Rectal smooth muscle tissue (tissue), 1 donor: ENCODE results near the gene KYAT1.
"Not testable (repeated sequence)": the region's sequence is repeated elsewhere in the genome, so short reads cannot be mapped to it uniquely, and the experiment has no call there.

Experiments used
- H3K27ac ChIP-seq: one replicate; pipeline ENCODE4 v1.7.0; 2013; ENCODE audit warnings: low read depth, low read length, inconsistent platforms
- H3K27me3 ChIP-seq: one replicate; pipeline ENCODE4 v1.7.0; 2013; ENCODE audit warnings: low read length; ENCODE audit not compliant: control insufficient read depth, insufficient read depth
- H3K36me3 ChIP-seq: one replicate; pipeline ENCODE4 v1.7.0; 2013; ENCODE audit warnings: low read length; ENCODE audit not compliant: control insufficient read depth, insufficient read depth
- H3K4me1 ChIP-seq: one replicate; pipeline ENCODE4 v1.7.0; 2013; ENCODE audit warnings: low read length; ENCODE audit not compliant: control insufficient read depth, insufficient read depth
- H3K4me3 ChIP-seq: one replicate; pipeline ENCODE4 v1.7.0; 2013; ENCODE audit warnings: low read length
- H3K9ac ChIP-seq: one replicate; pipeline ENCODE4 v1.7.0; 2013; ENCODE audit warnings: low read length

Gene KYAT1

DNA sequence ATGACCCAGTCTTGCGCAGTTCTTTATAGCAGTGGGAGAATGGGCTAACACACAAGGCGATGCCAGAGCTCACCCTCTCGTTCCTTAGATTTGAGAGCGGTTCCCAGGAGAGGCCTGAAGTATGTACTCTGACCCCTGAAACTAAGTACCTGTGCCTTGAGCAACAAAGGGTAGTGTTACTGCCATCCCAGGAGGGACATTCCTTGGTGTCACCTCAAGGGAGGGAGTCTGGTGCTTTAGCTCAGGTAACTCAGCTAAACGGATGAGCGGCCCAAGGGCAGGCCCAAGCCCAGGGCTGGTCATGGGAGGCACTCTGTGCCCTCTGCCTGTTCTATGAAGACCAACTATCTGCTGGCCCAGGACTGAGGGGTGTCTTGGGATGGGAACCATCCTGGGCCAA, 20.2 kb downstream of the KYAT1 start:
- H3K9ac ChIP-seq = no peak overlapping the region
- H3K36me3 ChIP-seq = no peaks in the 10 kb centered on the region
- H3K27ac ChIP-seq = no peak overlapping the region
- H3K4me3 ChIP-seq = no peak overlapping the region
- no peaks in the 10 kb centered on the region for H3K4me1 ChIP-seq
- no peaks in the 10 kb centered on the region for H3K27me3 ChIP-seq

DNA sequence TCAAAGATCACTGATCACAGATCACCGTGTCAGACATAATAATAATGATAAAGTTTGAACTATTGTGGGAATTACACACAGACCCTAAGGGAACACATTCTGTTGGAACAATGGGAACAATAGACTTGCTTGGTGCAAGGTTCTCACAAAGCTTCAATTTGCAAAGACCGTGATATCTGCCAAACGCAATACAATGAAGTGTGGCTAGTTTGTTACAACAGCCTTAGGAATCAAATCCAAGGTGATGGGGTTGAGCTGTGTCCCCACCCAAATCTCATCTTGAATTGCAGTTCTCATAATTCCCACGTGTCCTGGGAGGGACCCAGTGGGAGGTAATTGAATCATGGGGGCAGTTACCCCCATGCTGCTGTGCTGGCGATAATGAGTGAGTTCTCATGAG, 20.8 kb downstream of the KYAT1 start:
- H3K27ac ChIP-seq = no peak overlapping the region

DNA sequence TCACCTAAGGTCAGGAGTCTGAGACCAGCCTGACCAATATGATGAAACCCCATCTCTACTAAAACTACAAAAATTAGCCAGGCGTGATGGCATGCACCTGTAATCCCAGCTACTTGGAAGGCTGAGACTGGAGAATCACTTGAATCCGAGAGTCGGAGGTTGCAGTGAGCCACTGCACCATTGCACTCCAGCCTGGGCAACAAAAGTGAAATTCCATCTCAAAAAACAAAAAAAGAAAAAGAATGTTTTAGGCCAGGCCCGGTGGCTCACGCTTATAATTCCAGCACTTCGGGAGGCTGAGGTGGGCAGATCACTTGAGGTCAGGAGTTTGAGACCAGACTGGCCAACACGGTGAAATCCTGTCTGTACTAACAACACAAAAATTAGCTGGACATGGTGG, 23.3 kb downstream of the KYAT1 start:
- not testable (repeated sequence) for H3K27ac ChIP-seq, H3K36me3 ChIP-seq, H3K4me3 ChIP-seq, H3K27me3 ChIP-seq, H3K4me1 ChIP-seq, H3K9ac ChIP-seq

More for the DNA sequence above, 20.8 kb downstream of the KYAT1 start:
- H3K4me3 ChIP-seq = no peak overlapping the region
- H3K27me3 ChIP-seq = no peaks in the 10 kb centered on the region
- H3K9ac ChIP-seq = no peak overlapping the region
- no peaks in the 10 kb centered on the region for H3K4me1 ChIP-seq
- H3K36me3 ChIP-seq = no peaks in the 10 kb centered on the region

DNA sequence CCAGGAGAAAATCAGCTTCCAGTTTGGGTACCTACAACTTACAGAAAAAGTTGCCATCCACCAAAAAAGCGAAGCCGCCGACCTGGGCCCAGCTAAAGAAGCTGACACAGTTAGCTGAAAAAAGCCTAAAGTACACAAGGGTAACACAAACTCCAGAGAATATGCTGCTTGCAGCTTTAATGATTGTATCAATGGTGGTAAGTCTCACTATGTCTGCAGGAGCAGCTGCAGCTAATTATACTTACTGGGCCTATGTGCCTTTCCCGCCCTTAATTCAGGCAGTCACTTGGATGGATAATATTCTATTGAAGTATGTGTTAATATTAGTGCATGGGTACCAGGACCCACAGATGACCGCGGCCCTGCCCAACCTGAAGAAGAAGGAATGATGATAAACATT, 27.3 kb downstream of the KYAT1 start:
- H3K36me3 ChIP-seq, H3K27ac ChIP-seq, H3K27me3 ChIP-seq, H3K4me3 ChIP-seq, H3K4me1 ChIP-seq, H3K9ac ChIP-seq: not testable (repeated sequence)

DNA sequence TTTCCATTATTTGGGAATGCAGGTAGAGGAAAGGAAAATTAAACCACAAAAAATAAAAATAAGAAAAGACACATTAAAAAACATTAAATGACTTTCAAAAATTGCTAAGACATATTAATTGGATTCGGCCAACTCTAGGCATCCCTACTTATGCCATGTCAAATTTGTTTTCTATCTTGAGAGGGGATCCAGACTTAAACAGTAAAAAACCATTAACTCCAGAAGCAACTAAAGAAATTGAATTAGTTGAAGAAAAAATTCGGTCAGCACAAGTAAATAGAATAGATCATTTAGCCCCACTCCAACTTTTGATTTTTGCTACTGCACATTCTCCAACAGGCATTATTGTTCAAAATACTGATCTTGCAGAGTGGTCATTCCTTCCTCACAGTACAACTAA, 29.1 kb downstream of the KYAT1 start:
- H3K36me3 ChIP-seq, H3K27me3 ChIP-seq, H3K27ac ChIP-seq, H3K4me3 ChIP-seq, H3K4me1 ChIP-seq, H3K9ac ChIP-seq: not testable (repeated sequence)

DNA sequence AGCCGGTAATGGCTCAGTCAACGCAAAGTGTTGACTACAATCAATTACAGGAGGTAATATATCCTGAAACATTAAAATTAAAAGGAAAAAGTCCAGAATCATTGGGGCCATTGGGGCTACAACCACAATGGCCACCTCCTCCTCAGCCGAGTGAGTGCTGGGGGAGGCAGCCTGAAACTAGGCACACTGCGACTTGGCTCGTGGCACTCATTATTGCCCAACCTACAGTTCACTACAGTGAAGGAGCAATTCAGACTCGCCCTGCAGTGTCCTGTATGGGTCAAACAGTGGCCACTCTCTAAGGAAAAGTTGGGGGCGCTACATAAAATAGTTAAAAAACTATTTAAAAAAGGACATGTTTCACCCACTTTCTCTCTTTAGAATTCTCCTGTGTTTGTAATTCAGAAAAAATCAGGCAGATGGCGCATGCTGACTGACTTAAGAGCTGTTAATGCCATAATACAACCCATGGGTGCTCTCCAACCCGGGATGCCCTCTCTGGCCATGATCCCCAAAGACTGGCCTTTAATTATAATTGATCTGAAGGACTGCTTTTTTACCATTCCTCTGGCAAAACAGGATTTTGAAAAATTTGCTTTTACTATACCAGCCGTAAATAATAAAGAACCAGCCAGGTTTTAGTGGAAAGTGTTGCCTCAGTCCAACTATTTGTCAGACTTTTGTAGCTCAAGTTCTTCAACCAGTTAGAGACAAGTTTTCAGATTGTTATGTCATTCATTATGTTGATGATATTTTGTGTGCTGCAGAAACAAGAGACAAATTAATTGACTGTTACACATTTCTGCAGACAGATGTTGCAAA, 29.8 kb downstream of the KYAT1 start:
- not testable (repeated sequence) for H3K4me1 ChIP-seq, H3K27me3 ChIP-seq, H3K27ac ChIP-seq, H3K9ac ChIP-seq, H3K36me3 ChIP-seq, H3K4me3 ChIP-seq

DNA sequence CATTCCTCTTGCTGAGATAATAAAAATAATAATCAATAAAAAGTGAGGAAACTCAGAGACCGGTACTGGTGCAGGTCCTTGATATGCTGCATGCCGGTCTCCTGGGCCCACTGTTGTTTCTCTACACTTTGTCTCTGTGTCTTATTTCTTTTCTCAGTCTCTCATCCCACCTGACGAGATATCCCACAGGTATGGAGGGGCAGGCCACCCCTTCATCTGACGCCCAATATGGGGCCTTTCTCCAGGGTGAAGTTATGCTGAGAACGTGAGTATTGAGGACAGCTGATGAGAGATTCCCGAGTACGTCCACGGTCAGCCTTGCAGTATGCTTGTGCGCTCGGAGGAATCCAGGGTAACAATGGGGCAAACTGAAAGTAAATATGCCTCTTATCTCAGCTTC, 30.7 kb downstream of the KYAT1 start:
- not testable (repeated sequence) for H3K4me1 ChIP-seq, H3K36me3 ChIP-seq, H3K9ac ChIP-seq, H3K4me3 ChIP-seq, H3K27ac ChIP-seq, H3K27me3 ChIP-seq

DNA sequence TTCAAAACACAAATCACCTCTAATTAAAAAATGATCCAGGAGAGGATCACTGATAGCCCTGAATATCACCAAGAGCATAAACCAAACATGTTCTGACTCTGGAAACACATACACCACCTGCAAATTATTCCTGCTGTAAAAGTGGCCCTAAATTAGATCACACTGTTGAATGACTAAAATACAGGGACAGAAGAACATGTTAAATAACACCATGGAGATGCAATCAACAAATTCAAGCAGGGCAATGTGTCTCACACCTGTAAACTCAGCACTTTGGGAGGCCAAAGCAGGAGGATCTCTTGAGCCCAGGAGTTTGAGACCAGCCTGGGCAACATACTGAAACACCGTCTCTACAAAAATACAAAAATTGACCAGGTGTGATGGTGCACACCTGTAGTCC, 33.9 kb downstream of the KYAT1 start:
- no peak overlapping the region for H3K4me3 ChIP-seq
- H3K36me3 ChIP-seq = no peaks in the 10 kb centered on the region
- no peak overlapping the region for H3K27ac ChIP-seq
- H3K27me3 ChIP-seq = no peaks in the 10 kb centered on the region
- H3K9ac ChIP-seq = no peak overlapping the region
- H3K4me1 ChIP-seq = no peaks in the 10 kb centered on the region

DNA sequence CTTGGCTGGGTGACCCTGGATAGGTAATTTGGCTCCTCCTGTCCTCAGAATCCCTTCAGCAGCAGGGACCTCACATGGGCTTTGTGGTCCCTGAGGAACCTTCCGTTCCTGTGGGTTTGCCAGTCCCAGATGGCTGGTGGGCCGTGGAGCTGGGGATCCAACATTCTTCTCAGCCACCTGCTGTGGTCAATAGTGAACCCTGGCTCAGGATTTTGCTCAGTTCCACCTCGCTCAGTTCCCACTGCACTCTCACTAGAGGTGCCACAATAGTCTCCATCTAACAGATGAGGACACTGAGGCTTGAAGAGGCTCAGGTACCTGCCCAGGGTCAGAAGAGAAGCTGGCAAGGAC, 35.1 kb downstream of the KYAT1 start:
- Histone ChIP-seq H3K4me3 (no peak overlapping the region), H3K36me3 (no peaks in the 10 kb centered on the region), H3K27ac (no peak overlapping the region), H3K27me3 (no peaks in the 10 kb centered on the region), H3K4me1 (no peaks in the 10 kb centered on the region), H3K9ac (no peak overlapping the region)

DNA sequence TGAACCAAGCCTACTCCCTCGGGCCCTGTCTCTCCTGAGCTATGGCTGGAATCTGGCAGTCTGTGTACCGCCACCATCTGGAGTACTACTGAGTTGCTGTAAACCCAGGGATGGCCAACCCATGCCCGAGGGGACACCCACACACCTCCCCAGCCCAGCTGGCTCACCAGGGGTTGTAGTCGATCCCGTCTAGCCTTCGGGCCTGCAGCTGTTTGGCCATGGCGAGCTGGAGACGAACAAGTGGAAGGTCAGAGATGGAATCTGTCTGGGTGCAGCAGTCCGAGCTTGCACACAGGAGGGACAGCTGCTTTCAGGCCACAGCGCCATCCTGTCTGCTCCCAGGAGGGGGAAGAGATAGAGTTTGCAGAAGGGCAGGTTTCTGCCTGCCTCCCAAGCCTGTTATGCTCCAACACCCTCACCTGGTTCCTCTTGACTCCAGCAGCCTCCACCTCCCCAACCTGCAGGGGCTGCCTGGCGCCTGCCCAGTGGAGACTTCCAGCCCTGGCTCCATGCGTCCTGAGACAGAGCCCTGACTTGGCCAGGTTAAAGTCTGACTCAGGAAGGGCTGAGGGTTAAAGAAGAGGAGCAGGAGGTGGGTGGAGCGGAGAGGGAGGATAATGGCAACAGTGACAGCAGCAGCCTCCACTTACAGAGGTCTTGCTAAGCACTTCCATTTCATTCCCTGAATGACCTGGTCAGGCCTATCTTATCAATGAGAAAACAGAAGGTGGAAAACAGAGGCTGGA, 36.4 kb downstream of the KYAT1 start:
- no peaks in the 10 kb centered on the region for H3K36me3 ChIP-seq
- H3K4me3 ChIP-seq = no peak overlapping the region
- H3K4me1 ChIP-seq = no peaks in the 10 kb centered on the region
- H3K9ac ChIP-seq = no peak overlapping the region
- H3K27me3 ChIP-seq = no peaks in the 10 kb centered on the region
- no peak overlapping the region for H3K27ac ChIP-seq

DNA sequence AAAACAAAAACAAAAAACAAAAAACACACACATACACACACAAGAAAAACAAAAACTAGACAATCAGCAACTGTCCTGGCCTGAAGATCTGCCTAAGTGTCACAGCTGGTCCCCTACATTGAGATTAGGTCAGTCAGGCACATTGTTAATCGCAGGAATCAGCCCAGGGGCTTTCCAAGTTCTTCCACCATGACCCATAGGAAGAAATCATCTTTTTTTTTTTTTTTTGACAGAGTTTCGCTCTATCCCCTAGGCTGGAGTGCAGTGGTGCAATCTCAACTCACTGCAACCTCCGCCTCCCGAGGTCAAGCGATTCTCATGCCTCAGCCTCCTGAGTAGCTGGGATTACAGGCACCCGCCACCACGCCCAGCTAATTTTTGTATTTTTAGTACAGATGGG, 38.6 kb downstream of the KYAT1 start:
- not testable (repeated sequence) for H3K9ac ChIP-seq, H3K36me3 ChIP-seq, H3K27me3 ChIP-seq

DNA sequence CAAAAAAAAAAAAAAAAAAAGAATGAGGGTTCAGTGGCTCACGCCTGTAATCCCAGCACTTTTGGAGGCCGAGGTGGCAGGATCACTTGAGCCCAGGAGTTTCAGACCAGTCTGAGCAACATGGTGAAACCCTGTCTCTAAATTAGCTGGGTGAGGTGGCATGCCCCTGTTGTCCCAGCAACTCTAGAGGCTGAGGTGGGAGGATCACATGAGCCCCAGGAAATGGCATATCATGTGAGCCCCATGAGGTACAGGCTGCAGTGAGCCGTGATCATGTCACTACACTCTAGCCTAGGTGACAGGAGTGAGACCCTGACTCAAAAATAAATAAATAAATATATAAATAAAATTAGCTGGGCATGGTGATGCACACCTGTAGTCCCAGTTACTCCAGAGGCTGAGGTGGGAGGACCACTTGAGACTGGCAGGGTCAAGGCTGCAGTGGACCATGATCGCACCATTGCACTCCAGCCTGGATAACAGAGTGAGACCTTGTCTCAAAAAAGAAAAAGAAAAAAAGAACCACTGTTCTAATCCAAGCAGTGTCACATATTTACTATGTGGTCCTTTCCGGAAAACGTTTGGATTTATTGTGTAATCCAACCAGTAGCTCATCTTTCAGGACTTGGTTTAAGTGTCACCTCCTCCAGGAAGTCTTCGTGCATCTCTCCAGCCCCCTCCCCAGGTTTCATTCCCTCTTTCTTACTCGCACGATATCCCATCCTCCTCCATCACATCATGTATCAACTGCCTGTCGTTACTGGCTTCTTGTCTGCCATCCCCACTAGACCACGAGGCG, 39.9 kb downstream of the KYAT1 start:
- H3K4me1 ChIP-seq = no peaks in the 10 kb centered on the region
- H3K27ac ChIP-seq = no peak overlapping the region
- no peaks in the 10 kb centered on the region for H3K27me3 ChIP-seq
- H3K9ac ChIP-seq = no peak overlapping the region
- peaks cover 6% of the 10 kb centered on the region for H3K36me3 ChIP-seq
- H3K4me3 ChIP-seq = no peak overlapping the region

More for the DNA sequence above, 38.6 kb downstream of the KYAT1 start:
- not testable (repeated sequence) for H3K4me1 ChIP-seq, H3K4me3 ChIP-seq, H3K27ac ChIP-seq
